Liver (tissue), 3 donors: ENCODE results near the gene C5orf58.

ENCODE experiments used
- ATF3 ChIP-seq: IDR thresholded peaks from 2 replicates; pipeline ENCODE4 v1.6.1; 2016; ENCODE audit warnings: antibody characterized with exemption
- CTCF ChIP-seq: fragments of 150-350 bp; IDR thresholded peaks from 2 replicates; pipeline ENCODE4 v1.5.1; 2017; ENCODE audit warnings: improper control_type of control experiment, low read depth, low read length; ENCODE audit not compliant: missing input control
- TAF1 ChIP-seq: conservative IDR thresholded peaks from 2 replicates; pipeline ENCODE4 v1.6.1; 2016; ENCODE audit warnings: antibody characterized with exemption, mild to moderate bottlenecking
- TF ChIP-seq, protein P1 (sequence below): IDR thresholded peaks from 2 replicates; pipeline ENCODE4 v1.6.1; 2016; ENCODE audit warnings: antibody characterized with exemption, mild to moderate bottlenecking
- donor health status: healthy.
- donor health status: healthy.

GRCh38 chr5:170287532-170287931 is 54.7 kb downstream of the C5orf58 start:
- TF ChIP-seq TAF1 (no peak), CTCF (no peak), ATF3 (no peak)
- TF ChIP-seq, protein P1, sequence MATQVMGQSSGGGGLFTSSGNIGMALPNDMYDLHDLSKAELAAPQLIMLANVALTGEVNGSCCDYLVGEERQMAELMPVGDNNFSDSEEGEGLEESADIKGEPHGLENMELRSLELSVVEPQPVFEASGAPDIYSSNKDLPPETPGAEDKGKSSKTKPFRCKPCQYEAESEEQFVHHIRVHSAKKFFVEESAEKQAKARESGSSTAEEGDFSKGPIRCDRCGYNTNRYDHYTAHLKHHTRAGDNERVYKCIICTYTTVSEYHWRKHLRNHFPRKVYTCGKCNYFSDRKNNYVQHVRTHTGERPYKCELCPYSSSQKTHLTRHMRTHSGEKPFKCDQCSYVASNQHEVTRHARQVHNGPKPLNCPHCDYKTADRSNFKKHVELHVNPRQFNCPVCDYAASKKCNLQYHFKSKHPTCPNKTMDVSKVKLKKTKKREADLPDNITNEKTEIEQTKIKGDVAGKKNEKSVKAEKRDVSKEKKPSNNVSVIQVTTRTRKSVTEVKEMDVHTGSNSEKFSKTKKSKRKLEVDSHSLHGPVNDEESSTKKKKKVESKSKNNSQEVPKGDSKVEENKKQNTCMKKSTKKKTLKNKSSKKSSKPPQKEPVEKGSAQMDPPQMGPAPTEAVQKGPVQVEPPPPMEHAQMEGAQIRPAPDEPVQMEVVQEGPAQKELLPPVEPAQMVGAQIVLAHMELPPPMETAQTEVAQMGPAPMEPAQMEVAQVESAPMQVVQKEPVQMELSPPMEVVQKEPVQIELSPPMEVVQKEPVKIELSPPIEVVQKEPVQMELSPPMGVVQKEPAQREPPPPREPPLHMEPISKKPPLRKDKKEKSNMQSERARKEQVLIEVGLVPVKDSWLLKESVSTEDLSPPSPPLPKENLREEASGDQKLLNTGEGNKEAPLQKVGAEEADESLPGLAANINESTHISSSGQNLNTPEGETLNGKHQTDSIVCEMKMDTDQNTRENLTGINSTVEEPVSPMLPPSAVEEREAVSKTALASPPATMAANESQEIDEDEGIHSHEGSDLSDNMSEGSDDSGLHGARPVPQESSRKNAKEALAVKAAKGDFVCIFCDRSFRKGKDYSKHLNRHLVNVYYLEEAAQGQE, result no peak
